ENCODE data around the gene MALSU1.

DNA sequence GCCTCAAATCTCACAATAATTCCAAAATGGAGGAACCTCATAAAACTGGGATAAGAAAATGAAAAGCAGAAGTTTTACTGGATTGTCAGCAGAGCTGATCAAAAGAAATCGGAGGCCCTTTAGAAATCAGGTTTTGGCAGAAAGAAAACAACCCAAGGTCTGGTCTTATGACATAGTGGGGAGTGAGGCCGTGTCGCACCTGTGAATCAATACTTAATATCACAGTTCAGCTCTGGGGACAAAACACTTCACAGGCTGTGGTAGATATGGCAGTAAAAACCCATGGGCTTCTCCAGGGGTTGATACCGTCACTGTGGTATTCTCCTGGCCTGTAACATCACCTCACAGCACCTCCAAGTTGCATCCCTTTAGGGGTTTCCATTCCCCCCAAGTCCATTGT, 6.5 kb upstream of the MALSU1 start:
- TF ChIP-seq EZH2phosphoT487 (IDR thresholded peaks at IDR 0.05; ENCODE audit: borderline replicate concordance): no peak
- TF ChIP-seq, protein P1, sequence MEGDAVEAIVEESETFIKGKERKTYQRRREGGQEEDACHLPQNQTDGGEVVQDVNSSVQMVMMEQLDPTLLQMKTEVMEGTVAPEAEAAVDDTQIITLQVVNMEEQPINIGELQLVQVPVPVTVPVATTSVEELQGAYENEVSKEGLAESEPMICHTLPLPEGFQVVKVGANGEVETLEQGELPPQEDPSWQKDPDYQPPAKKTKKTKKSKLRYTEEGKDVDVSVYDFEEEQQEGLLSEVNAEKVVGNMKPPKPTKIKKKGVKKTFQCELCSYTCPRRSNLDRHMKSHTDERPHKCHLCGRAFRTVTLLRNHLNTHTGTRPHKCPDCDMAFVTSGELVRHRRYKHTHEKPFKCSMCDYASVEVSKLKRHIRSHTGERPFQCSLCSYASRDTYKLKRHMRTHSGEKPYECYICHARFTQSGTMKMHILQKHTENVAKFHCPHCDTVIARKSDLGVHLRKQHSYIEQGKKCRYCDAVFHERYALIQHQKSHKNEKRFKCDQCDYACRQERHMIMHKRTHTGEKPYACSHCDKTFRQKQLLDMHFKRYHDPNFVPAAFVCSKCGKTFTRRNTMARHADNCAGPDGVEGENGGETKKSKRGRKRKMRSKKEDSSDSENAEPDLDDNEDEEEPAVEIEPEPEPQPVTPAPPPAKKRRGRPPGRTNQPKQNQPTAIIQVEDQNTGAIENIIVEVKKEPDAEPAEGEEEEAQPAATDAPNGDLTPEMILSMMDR (conservative IDR thresholded peaks at IDR 0.05; ENCODE audit: low read length): no peak

Measured in Loucy (cell line).